HUDEP-2 (cell line): Measurements from ENCODE around the gene FBXO41.

Experiments
- DNase-seq, 76 experiments: peaks; one replicate each; lab custom pipeline; 2025; ENCODE audit not compliant: unreplicated experiment in 76 of 76; lab: John Stamatoyannopoulos, UW

Gene FBXO41

GRCh38 chr2:73291093-73291460 is 6.8 kb upstream of the FBXO41 start:
- peak in 40 of 76 experiments; percentile 4 to 51 (median 22) for DNase-seq

- DNase-seq = peak in 19 of 76 experiments; percentile 2 to 49 (median 19)
Observed at GRCh38 chr2:73290049-73290839, 6.0 kb upstream of the FBXO41 start.

- peak in 1 of 76 experiments; percentile 9 for DNase-seq
Observed at GRCh38 chr2:73289304-73289703, 5.0 kb upstream of the FBXO41 start.

GRCh38 chr2:73286134-73286655 is 1.9 kb upstream of the FBXO41 start:
- DNase-seq = no peak

GRCh38 chr2:73285159-73285739 is 971 bp upstream of the FBXO41 start:
- peak in 11 of 76 experiments; percentile 8 to 50 (median 21) for DNase-seq

GRCh38 chr2:73283545-73284295 is 558 bp downstream of the FBXO41 start:
- DNase-seq = no peak

- DNase-seq = no peak
Observed at GRCh38 chr2:73282924-73283544, 1.2 kb downstream of the FBXO41 start.

- no peak for DNase-seq
Observed at GRCh38 chr2:73281244-73281643, 3.0 kb downstream of the FBXO41 start.

- DNase-seq = no peak
Observed at GRCh38 chr2:73279852-73280251, 4.4 kb downstream of the FBXO41 start.

GRCh38 chr2:73272270-73272669 is 12.0 kb downstream of the FBXO41 start:
- no peak for DNase-seq

- DNase-seq = no peak
Observed at GRCh38 chr2:73269686-73270465, 14.4 kb downstream of the FBXO41 start.

- DNase-seq = no peak
Observed at GRCh38 chr2:73268830-73269685, 15.2 kb downstream of the FBXO41 start.

- DNase-seq = no peak
Observed at GRCh38 chr2:73268366-73268829, 15.9 kb downstream of the FBXO41 start.

- no peak for DNase-seq
Observed at GRCh38 chr2:73267008-73267407, 17.3 kb downstream of the FBXO41 start.

- DNase-seq = no peak
Observed at GRCh38 chr2:73266061-73266901, 18.0 kb downstream of the FBXO41 start.

- no peak for DNase-seq
Observed at GRCh38 chr2:73265298-73266060, 18.8 kb downstream of the FBXO41 start.

- no peak for DNase-seq
Observed at GRCh38 chr2:73264783-73265182, 19.5 kb downstream of the FBXO41 start.

- DNase-seq = no peak
Observed at GRCh38 chr2:73264332-73264606, 20.0 kb downstream of the FBXO41 start.
